A549 treated with dexamethasone at 1 μM for 4 hours (cell line): ENCODE results near the gene HILPDA. TPM values are rescaled to one million over a fixed set of nuclear protein-coding genes. Genes with fewer than 3 reads are reported as not detected.

Experiments used
- total RNA-seq: library from RNA; stranded (reverse); fragments of 200-300 nt; extraction: Qiagen RNA extraction; gene quantifications from 5 replicates; pipeline ENCODE4 v1.2.3, GENCODE V29; 2022

Gene HILPDA
- 19.7 to 29.1 TPM (median 25.5 TPM) in 5 replicates for total RNA-seq

GRCh38 chr7:128455543-128456254 is at the start of gene HILPDA:
TSS of gene HILPDA (plus strand) at chr7:128455878. CDS start at chr7:128457269, 1,391 bp downstream.

GRCh38 chr7:128409596-128410450 is 45.9 kb upstream of the HILPDA start, which contains the start of gene IMPDH1:
TSS of gene IMPDH1 (minus strand) at chr7:128409982. CDS start at chr7:128409901, 81 bp downstream.

GRCh38 chr7:128476402-128477335 is 21.0 kb downstream of the HILPDA start, which contains the start of gene METTL2B:
TSS of gene METTL2B (plus strand) at chr7:128476748. CDS start at chr7:128476766, 18 bp downstream.

Other genes starting within 250 kb of the HILPDA start
- gene LEP, start 214.6 kb upstream of the HILPDA start, total RNA-seq: not detected in 5 replicates
- 52.9 to 60.4 TPM (median 55.3 TPM) in 5 replicates for gene RBM28, start 112.0 kb upstream of the HILPDA start, total RNA-seq
- gene PRRT4, start 94.2 kb upstream of the HILPDA start, total RNA-seq: 0.15 to 0.58 TPM (median 0.26 TPM) in 5 replicates
- gene IMPDH1, start 45.9 kb upstream of the HILPDA start, total RNA-seq: 112 to 160 TPM (median 154 TPM) in 5 replicates
- 19.5 to 28.1 TPM (median 26.9 TPM) in 5 replicates for gene METTL2B, start 20.9 kb downstream of the HILPDA start, total RNA-seq
- 0.46 to 0.66 TPM (median 0.56 TPM) in 5 replicates for gene GARIN1A, start 216.4 kb downstream of the HILPDA start, total RNA-seq